GM21786 (cell line): ENCODE measurements around the gene HIP1.
"Not testable (repeated sequence)": the region's sequence is repeated elsewhere in the genome, so short reads cannot be mapped to it uniquely, and the experiment has no call there.

Source experiments
- ATAC-seq: cut with Tn5 transposase; IDR thresholded peaks from one replicate; pipeline ENCODE4 v1.9.1; 2021; ENCODE audit not compliant: unreplicated experiment

Gene HIP1

GRCh38 chr7:75617634-75618234 is 121.0 kb downstream of the HIP1 start:
- peak; percentile 43 for ATAC-seq

GRCh38 chr7:75616421-75617167 is 122.1 kb downstream of the HIP1 start:
- ATAC-seq = no peak

- ATAC-seq = no peak
Observed at GRCh38 chr7:75614401-75614800, 124.3 kb downstream of the HIP1 start.

- no peak for ATAC-seq
Observed at GRCh38 chr7:75613351-75613750, 125.4 kb downstream of the HIP1 start.

- no peak for ATAC-seq
Observed at GRCh38 chr7:75611557-75612178, 127.1 kb downstream of the HIP1 start.

GRCh38 chr7:75609416-75609815 is 129.3 kb downstream of the HIP1 start:
- not testable (repeated sequence) for ATAC-seq

GRCh38 chr7:75608451-75609122 is 130.2 kb downstream of the HIP1 start:
- ATAC-seq = no peak

- ATAC-seq = no peak
Observed at GRCh38 chr7:75604408-75604807, 134.3 kb downstream of the HIP1 start.

GRCh38 chr7:75602831-75603230 is 135.9 kb downstream of the HIP1 start:
- ATAC-seq = not testable (repeated sequence)

GRCh38 chr7:75601539-75601938 is 137.2 kb downstream of the HIP1 start:
- no peak for ATAC-seq

- ATAC-seq = not testable (repeated sequence)
Observed at GRCh38 chr7:75600748-75601147, 138.0 kb downstream of the HIP1 start.

- no peak for ATAC-seq
Observed at GRCh38 chr7:75599244-75599781, 139.4 kb downstream of the HIP1 start.

- no peak for ATAC-seq
Observed at GRCh38 chr7:75596727-75597614, 141.8 kb downstream of the HIP1 start.

GRCh38 chr7:75595766-75596165 is 143.0 kb downstream of the HIP1 start:
- no peak for ATAC-seq

- ATAC-seq = not testable (repeated sequence)
Observed at GRCh38 chr7:75593500-75594184, 145.1 kb downstream of the HIP1 start.

GRCh38 chr7:75591467-75592255 is 147.1 kb downstream of the HIP1 start:
- ATAC-seq = no peak

- ATAC-seq = no peak
Observed at GRCh38 chr7:75590373-75591005, 148.3 kb downstream of the HIP1 start.

GRCh38 chr7:75584354-75584753 is 154.4 kb downstream of the HIP1 start:
- ATAC-seq = no peak

GRCh38 chr7:75583255-75583654 is 155.5 kb downstream of the HIP1 start:
- no peak for ATAC-seq
